WERI-Rb-1 (cell line): ENCODE data around the gene SLC12A8.
A peak's percentile ranks its signal among the peaks of the same experiment; 100 is the strongest.

ENCODE experiments used
- DNase-seq: peaks from one replicate; pipeline ENCODE4 v3.0.0-alpha.2; 2020
- H3K27ac ChIP-seq: fragments of 250-450 bp; sonication (Bioruptor Pico); 2 replicates; pipeline ENCODE4 v1.5.1; 2020; ENCODE audit warnings: mild to moderate bottlenecking, moderate library complexity
- H3K27me3 ChIP-seq: fragments of 250-450 bp; sonication (Bioruptor Pico); 2 replicates; pipeline ENCODE4 v1.5.1; 2021; ENCODE audit warnings: mild to moderate bottlenecking, low read depth, moderate library complexity; ENCODE audit not compliant: insufficient read depth, severe bottlenecking
- H3K36me3 ChIP-seq: fragments of 250-450 bp; sonication (Bioruptor Pico); 2 replicates; pipeline ENCODE4 v1.5.1; 2020; ENCODE audit warnings: mild to moderate bottlenecking, moderate library complexity
- H3K4me3 ChIP-seq: 2 replicates; pipeline ENCODE4 v1.5.1; 2011; ENCODE audit warnings: low read depth, mild to moderate bottlenecking, control low read depth, low read length
- H3K9me3 ChIP-seq: fragments of 250-450 bp; sonication (Bioruptor Pico); 2 replicates; pipeline ENCODE4 v1.5.1; 2021; ENCODE audit warnings: mild to moderate bottlenecking, moderate library complexity; ENCODE audit not compliant: severe bottlenecking
- CTCF ChIP-seq: IDR thresholded peaks from 2 replicates; pipeline ENCODE4 v1.5.1; 2011; ENCODE audit warnings: low read depth, mild to moderate bottlenecking, control low read depth, inconsistent platforms, low read length

SLC12A8 gene

DNA sequence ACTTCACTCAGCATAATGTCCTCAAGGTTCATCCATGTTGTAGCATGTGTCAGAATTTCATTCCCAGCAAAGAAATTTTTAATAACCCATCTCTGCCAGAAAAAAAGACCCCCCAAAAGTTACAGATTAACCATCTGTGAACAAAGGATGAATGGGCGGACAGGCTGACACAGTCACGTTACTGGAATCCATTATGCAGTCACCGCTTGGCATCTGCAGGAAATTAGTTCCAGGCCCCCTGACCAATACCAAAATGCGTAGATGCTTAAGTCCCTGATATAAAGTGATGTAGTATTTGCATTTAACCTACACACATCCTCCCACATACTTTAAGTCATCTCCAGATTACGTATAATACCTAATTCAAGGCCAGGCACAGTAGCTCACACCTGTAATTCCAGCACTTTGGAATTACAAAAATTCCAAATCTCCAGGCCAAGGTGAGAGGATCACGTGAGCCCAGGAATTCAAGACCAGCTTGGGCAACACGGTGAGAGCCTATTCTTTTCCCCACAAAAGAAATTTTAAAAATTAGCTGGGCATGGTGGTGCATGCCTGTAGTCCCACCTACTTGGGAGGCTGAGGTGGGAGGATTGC lies 1.5 kb upstream of the SLC12A8 start:
- no peak for DNase-seq
- H3K36me3 ChIP-seq: no peaks in the 10 kb centered on the region; the same call in 1 of the 2 replicates

GRCh38 chr3:125213364-125213755 lies 812 bp upstream of the SLC12A8 start:
- H3K9me3 ChIP-seq: no peaks in the 10 kb centered on the region
- H3K27ac ChIP-seq: peak overlapping the region; percentile 93
- H3K27me3 ChIP-seq: no peaks in the 10 kb centered on the region
- no peak for DNase-seq
- no peaks in the 10 kb centered on the region; the same call in 1 of the 2 replicates for H3K36me3 ChIP-seq
- TF ChIP-seq CTCF: no peak
- peak overlapping the region; percentile 82 for H3K4me3 ChIP-seq

More for the DNA sequence above, 1.5 kb upstream of the SLC12A8 start:
- Histone ChIP-seq H3K27ac (no peak overlapping the region), H3K4me3 (no peak overlapping the region), H3K9me3 (no peaks in the 10 kb centered on the region), H3K27me3 (no peaks in the 10 kb centered on the region)
- no peak for TF ChIP-seq CTCF

DNA sequence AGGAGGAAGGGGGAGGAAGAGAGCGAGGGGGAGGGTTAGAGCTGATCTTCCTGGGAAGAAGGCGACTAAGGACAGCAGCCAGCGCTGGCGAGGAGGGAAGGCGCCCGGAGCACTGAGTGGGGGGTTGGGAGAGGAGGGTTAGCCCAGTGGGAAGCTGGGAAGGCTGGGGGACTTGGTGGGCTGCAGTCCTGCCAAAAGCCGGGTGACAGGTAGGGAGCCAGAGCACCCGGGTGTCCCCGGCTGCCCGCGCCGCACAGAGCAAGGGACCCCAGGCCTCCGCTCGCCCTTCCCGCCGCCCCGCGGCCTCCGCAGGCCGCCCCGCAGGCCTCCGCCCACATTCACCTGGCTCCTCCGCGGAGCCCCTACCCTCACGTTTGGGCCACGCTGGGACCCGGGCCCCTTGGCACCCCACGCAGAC lies 448 bp downstream of the SLC12A8 start:
- peak overlapping the region; percentile 82 for H3K4me3 ChIP-seq
- DNase-seq: peak; percentile 83
- H3K27ac ChIP-seq: peak overlapping the region; percentile 93
- no peaks in the 10 kb centered on the region for H3K9me3 ChIP-seq
- no peak for TF ChIP-seq CTCF
- no peaks in the 10 kb centered on the region; the same call in 1 of the 2 replicates for H3K36me3 ChIP-seq
- no peaks in the 10 kb centered on the region for H3K27me3 ChIP-seq

- Histone ChIP-seq H3K36me3 (no peaks in the 10 kb centered on the region; the same call in none of the 2 replicates), H3K9me3 (no peaks in the 10 kb centered on the region), H3K27ac (peak overlapping the region; percentile 93), H3K4me3 (peak overlapping the region; percentile 82), H3K27me3 (no peaks in the 10 kb centered on the region)
- no peak for TF ChIP-seq CTCF
- DNase-seq: no peak
These were observed 941 bp downstream of the SLC12A8 start for GRCh38 chr3:125211523-125212090.

- Histone ChIP-seq H3K27ac (peak overlapping the region; percentile 71), H3K9me3 (no peaks in the 10 kb centered on the region), H3K36me3 (no peaks in the 10 kb centered on the region; the same call in none of the 2 replicates), H3K4me3 (no peak overlapping the region), H3K27me3 (no peaks in the 10 kb centered on the region)
- DNase-seq: no peak
- TF ChIP-seq CTCF: no peak
These were observed 4.5 kb downstream of the SLC12A8 start for GRCh38 chr3:125207949-125208568.
